Prostate gland (tissue), 2 donors: Measurements from ENCODE around the gene B4GAT1. TPM values are rescaled to one million over a fixed set of nuclear protein-coding genes. Genes with fewer than 3 reads are reported as not detected.

Experiments
- DNase-seq: peaks from one replicate; pipeline ENCODE4 v3.0.0-alpha.2; 2019; ENCODE audit warnings: low spot score
- H3K27ac ChIP-seq, 2 donors: fragments of 200-600 bp; sonication (generic); 2 replicates each; pipeline ENCODE4 v1.5.1; 2017 to 2019
- H3K27me3 ChIP-seq: fragments of 200-600 bp; sonication (generic); replicated peaks from 2 replicates; pipeline ENCODE4 v1.5.1; 2019; ENCODE audit not compliant: insufficient read depth
- H3K36me3 ChIP-seq, 2 donors: fragments of 200-600 bp; sonication (generic); 1 replicate in 1 of 2; 2 replicates in 1 of 2; pipeline versions ENCODE4 v1.5.1 to v1.8.1; 2017 to 2019
- H3K4me1 ChIP-seq: fragments of 200-600 bp; sonication (generic); replicated peaks from 2 replicates; pipeline ENCODE4 v1.5.1; 2019
- H3K4me3 ChIP-seq, 2 donors: fragments of 200-600 bp; sonication (generic); 2 replicates each; pipeline ENCODE4 v1.5.1; 2017 to 2019
- H3K9me3 ChIP-seq: fragments of 200-600 bp; sonication (generic); 2 replicates; pipeline ENCODE4 v1.5.1; 2017
- CTCF ChIP-seq, 4 experiments: fragments of 200-600 bp in 2 of 4; fragments of 450-650 bp in 2 of 4; sonication (generic) in 2 of 4; IDR thresholded peaks; 1 replicate in 3 of 4; 2 replicates in 1 of 4; pipeline ENCODE4 v1.5.1; 2016 to 2019; ENCODE audit warnings: antibody characterized with exemption in 4 of 4, mild to moderate bottlenecking in 2 of 4, moderate library complexity in 2 of 4
- POLR2A ChIP-seq: fragments of 450-650 bp; IDR thresholded peaks from one replicate; pipeline ENCODE4 v1.6.1; 2016; ENCODE audit warnings: antibody characterized with exemption, mild to moderate bottlenecking
- POLR2AphosphoS5 ChIP-seq: sonication (generic); formaldehyde crosslinking; IDR thresholded peaks from one replicate; pipeline ENCODE4 v1.6.1; 2017; ENCODE audit warnings: antibody characterized with exemption
- WGBS: methylation state at CpG from one replicate; pipeline ENCODE4 v1.1.5; 2018; 5-methylcytosine and 5-hydroxymethylcytosine counted together
- intact Hi-C: fragments of 100-400 bp; cut with DNase I; formaldehyde crosslinking; loops from one replicate; pipeline ENCODE4 v1.14.2; 2022
- total RNA-seq, 2 donors: library from RNA; depleted of rRNA; stranded (reverse); fragments of >200 nt; gene quantifications; one replicate each; pipeline ENCODE4 v1.1.0, GENCODE V29; 2016

The B4GAT1 gene
- total RNA-seq, 2 donors from 2014 or later, result 47.0 to 64.9 TPM

GRCh38 chr11:66335531-66336233 lies 11.7 kb downstream of the B4GAT1 start:
- no peaks in the 10 kb centered on the region for H3K9me3 ChIP-seq
- H3K27me3 ChIP-seq, result no peaks in the 10 kb centered on the region
- peaks cover 9% of the 10 kb centered on the region for H3K4me1 ChIP-seq
- WGBS, result 9% methylated on average over 35 of the region's 35 CpGs
- intact Hi-C loops, result no loop called here
- no peak for DNase-seq
- peak overlapping the region; percentile 61 to 75 for H3K27ac ChIP-seq
- no peak for TF ChIP-seq POLR2AphosphoS5
- peak overlapping the region; percentile 39 to 48 for H3K4me3 ChIP-seq
- peaks cover 10 to 12% of the 10 kb centered on the region in 2 donors for H3K36me3 ChIP-seq

- H3K27me3 ChIP-seq, result no peaks in the 10 kb centered on the region
- H3K27ac ChIP-seq, result no peak overlapping the region
- DNase-seq, result no peak
- intact Hi-C loops, result no loop called here
- peaks cover 4% of the 10 kb centered on the region in 2 donors for H3K36me3 ChIP-seq
- WGBS, result 77% methylated on average over 29 of the region's 42 CpGs
- H3K4me3 ChIP-seq, result peak overlapping the region in 1 of 2 donors; percentile 48
- H3K4me1 ChIP-seq, result peaks cover 9% of the 10 kb centered on the region
- no peaks in the 10 kb centered on the region for H3K9me3 ChIP-seq
- TF ChIP-seq POLR2A, result no peak
- no peak for TF ChIP-seq POLR2AphosphoS5
- no peak for TF ChIP-seq CTCF (IDR thresholded peaks at IDR 0.05)
Measured at GRCh38 chr11:66334605-66335442, 12.6 kb downstream of the B4GAT1 start.

- H3K4me1 ChIP-seq, result peaks cover 9% of the 10 kb centered on the region
- intact Hi-C loops, result no loop called here
- no peak overlapping the region for H3K27ac ChIP-seq
- no peaks in the 10 kb centered on the region for H3K27me3 ChIP-seq
- H3K4me3 ChIP-seq, result no peak overlapping the region
- WGBS, result 85% methylated on average over 27 of the region's 29 CpGs
- H3K36me3 ChIP-seq, result no peaks in the 10 kb centered on the region
- DNase-seq, result no peak
- H3K9me3 ChIP-seq, result no peaks in the 10 kb centered on the region
- TF ChIP-seq POLR2AphosphoS5, result no peak
- TF ChIP-seq POLR2A, result no peak
- no peak for TF ChIP-seq CTCF (IDR thresholded peaks at IDR 0.05)
Measured at GRCh38 chr11:66333896-66334604, 13.4 kb downstream of the B4GAT1 start.

GRCh38 chr11:66333220-66333877 lies 14.1 kb downstream of the B4GAT1 start:
- no peak for TF ChIP-seq CTCF (IDR thresholded peaks at IDR 0.05)
- no peak for TF ChIP-seq POLR2A
- no peak for TF ChIP-seq POLR2AphosphoS5
- no peak for DNase-seq
- Histone ChIP-seq H3K9me3 (no peaks in the 10 kb centered on the region), H3K4me1 (peaks cover 9% of the 10 kb centered on the region), H3K4me3 (no peak overlapping the region), H3K36me3 (no peaks in the 10 kb centered on the region), H3K27ac (no peak overlapping the region), H3K27me3 (no peaks in the 10 kb centered on the region)
- intact Hi-C loops, result no loop called here
- WGBS, result 88% methylated on average over 19 of the region's 19 CpGs
